Adrenal gland (tissue), 12 donors: ENCODE results near the gene SMCHD1. TPM values are rescaled to one million over a fixed set of nuclear protein-coding genes. Genes with fewer than 3 reads are reported as not detected.

Experiments
- DNase-seq, 7 donors: peaks; one replicate each; pipeline ENCODE4 v3.0.0-alpha.2; 2019 to 2020
- H3K27ac ChIP-seq, 5 donors: fragments of 200-600 bp; sonication (generic) in 4 of 5; 1 replicate in 3 of 5; 2 replicates in 2 of 5; pipeline versions ENCODE4 v1.5.1 to v1.8.0; 2016 to 2020; ENCODE audit warnings: mild to moderate bottlenecking in 1 of 5
- H3K27me3 ChIP-seq: fragments of 200-600 bp; 2 replicates; pipeline ENCODE4 v1.8.0; 2021
- H3K36me3 ChIP-seq, 2 donors: fragments of 200-600 bp; replicated peaks in 1 of 2; 1 replicate in 1 of 2; 2 replicates in 1 of 2; pipeline versions ENCODE4 v1.5.1 to v1.8.0; 2018 to 2022
- H3K4me1 ChIP-seq, 2 donors: fragments of 200-600 bp; replicated peaks in 1 of 2; 1 replicate in 1 of 2; 2 replicates in 1 of 2; pipeline versions ENCODE4 v1.5.1 to v1.8.0; 2018 to 2021
- H3K4me3 ChIP-seq, 4 donors: fragments of 200-600 bp; sonication (generic) in 3 of 4; one replicate each; pipeline ENCODE4 v1.5.1; 2016 to 2018
- H3K9me3 ChIP-seq, 3 donors: fragments of 200-600 bp; sonication (generic) in 1 of 3; replicated peaks in 1 of 3; 1 replicate in 2 of 3; 2 replicates in 1 of 3; pipeline versions ENCODE4 v1.5.1 to v1.8.0; 2016 to 2021
- POLR2A ChIP-seq, 2 donors: fragments of 450-650 bp; IDR thresholded peaks; one replicate each; pipeline ENCODE4 v1.6.1; 2017; ENCODE audit warnings: antibody characterized with exemption in 2 of 2, mild to moderate bottlenecking in 2 of 2, moderate library complexity in 1 of 2
- WGBS, 4 donors: extraction: QIAGEN DNeasy Blood & Tissue Kit in 2 of 4; methylation state at CpG; one replicate each; pipeline versions ENCODE4 v1.1.5 to v1.1.7; 2013 to 2017; 5-methylcytosine and 5-hydroxymethylcytosine counted together
- intact Hi-C, 2 donors: fragments of 100-400 bp; cut with DNase I; formaldehyde crosslinking; loops; one replicate each; pipeline versions ENCODE4 v1.14.1 to v1.15.0; 2022 to 2023
- polyA plus RNA-seq, 3 donors: library from polyadenylated mRNA; stranded (reverse); fragments of 200-250 nt in 2 of 3; fragments of 350-450 nt in 1 of 3; fragmentation: Illumina TruSeq in 1 of 3; extraction: RNeasy Lipid Tissue Mini Kit (QIAGEN cat#74804) in 1 of 3; gene quantifications; one replicate each; pipeline ENCODE4 v1.2.3, GENCODE V29; 2013 to 2014
- total RNA-seq, 9 donors: library from RNA; depleted of rRNA in 4 of 9; stranded (reverse); fragments of >200 nt in 4 of 9; fragments of 120-200 nt in 1 of 9; fragmentation: NEBNext Ultra II Directional in 1 of 9; extraction: Animal tissue kit (Norgen Biotek cat#: 25700) in 1 of 9; gene quantifications; one replicate each; pipeline versions ENCODE4 v1.1.0 to v1.2.4, GENCODE V29; 2013 to 2023
- TF ChIP-seq, protein P1 (sequence below), 6 experiments: fragments of 450-650 bp in 4 of 6; fragments of 200-600 bp in 2 of 6; sonication (generic) in 1 of 6; IDR thresholded peaks; 1 replicate in 5 of 6; 2 replicates in 1 of 6; pipeline versions ENCODE4 v1.5.1 to v1.8.0; 2016 to 2021; ENCODE audit warnings: antibody characterized with exemption in 6 of 6, mild to moderate bottlenecking in 2 of 6, moderate library complexity in 1 of 6
- donor health status: healthy with polysubstance abuse.
- donor health status: Bipolar disorder and iron deficiency.
- donor health status: DM: yes; HTN: yes; CAD: no.
- donor health status: DM: no; HTN: no; CAD: no.
- donor health status: DM: no; HTN: no; CAD: no.
- donor health status: DM: yes; HTN: yes; CAD: no.

Gene SMCHD1
- total and polyA plus RNA-seq, 12 donors = 5.3 to 77.1 (median 21.2) TPM

DNA sequence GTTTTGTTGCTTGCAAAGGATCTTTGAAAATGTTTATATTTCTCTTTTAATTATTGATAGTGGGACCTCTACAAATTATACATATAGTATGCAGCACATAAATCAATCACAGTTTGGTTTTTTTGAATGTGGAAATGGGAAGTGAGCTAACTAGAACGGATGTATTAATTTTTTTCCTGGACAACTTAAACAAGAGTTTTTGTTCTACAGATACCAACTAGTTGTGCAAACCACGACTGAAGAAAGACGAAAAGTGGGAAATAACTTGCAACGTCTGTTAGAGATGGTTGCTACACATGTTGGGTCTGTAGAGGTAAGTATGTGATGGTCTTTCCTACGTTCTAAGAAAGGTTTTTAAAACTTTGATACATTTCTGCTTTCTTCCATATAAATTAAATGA is 45.0 kb upstream of the SMCHD1 start:
- H3K27me3 ChIP-seq = no peaks in the 10 kb centered on the region
- no peak overlapping the region for H3K4me3 ChIP-seq
- no peak for DNase-seq
- no peak overlapping the region for H3K27ac ChIP-seq
- no peak for TF ChIP-seq POLR2A (IDR thresholded peaks at IDR 0.05)
- TF ChIP-seq, protein P1, sequence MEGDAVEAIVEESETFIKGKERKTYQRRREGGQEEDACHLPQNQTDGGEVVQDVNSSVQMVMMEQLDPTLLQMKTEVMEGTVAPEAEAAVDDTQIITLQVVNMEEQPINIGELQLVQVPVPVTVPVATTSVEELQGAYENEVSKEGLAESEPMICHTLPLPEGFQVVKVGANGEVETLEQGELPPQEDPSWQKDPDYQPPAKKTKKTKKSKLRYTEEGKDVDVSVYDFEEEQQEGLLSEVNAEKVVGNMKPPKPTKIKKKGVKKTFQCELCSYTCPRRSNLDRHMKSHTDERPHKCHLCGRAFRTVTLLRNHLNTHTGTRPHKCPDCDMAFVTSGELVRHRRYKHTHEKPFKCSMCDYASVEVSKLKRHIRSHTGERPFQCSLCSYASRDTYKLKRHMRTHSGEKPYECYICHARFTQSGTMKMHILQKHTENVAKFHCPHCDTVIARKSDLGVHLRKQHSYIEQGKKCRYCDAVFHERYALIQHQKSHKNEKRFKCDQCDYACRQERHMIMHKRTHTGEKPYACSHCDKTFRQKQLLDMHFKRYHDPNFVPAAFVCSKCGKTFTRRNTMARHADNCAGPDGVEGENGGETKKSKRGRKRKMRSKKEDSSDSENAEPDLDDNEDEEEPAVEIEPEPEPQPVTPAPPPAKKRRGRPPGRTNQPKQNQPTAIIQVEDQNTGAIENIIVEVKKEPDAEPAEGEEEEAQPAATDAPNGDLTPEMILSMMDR (IDR thresholded peaks at IDR 0.05) = no peak
- peaks cover 0 to under 1% of the 10 kb centered on the region in 2 donors for H3K4me1 ChIP-seq
- intact Hi-C loops = no loop called here
- 82 to 89% (median 84%) methylated on average over 5 of the region's 5 CpGs for WGBS, 4 donors
- no peaks in the 10 kb centered on the region for H3K36me3 ChIP-seq
- peaks cover 0 to 5% (median 0%) of the 10 kb centered on the region in 3 donors for H3K9me3 ChIP-seq

DNA sequence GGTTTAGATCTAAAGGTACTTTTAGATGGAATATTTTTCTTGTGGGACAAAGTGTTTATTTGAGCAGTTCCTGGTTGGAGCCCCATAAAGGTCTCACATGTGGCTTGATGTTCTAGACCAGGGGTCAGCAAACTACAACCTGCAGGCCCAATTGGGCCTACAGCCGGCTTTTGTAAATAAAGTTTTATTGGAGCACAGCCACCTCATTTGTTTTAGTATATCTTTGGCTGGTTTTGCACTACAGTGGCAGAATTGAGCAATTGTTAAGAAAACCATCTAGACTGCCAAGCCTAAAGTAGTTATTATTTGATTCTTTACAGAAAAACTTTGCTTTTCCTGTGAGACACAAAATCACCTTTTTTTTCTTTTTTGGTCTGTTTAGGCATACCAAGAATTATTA is 42.5 kb upstream of the SMCHD1 start:
- intact Hi-C loops = no loop called here
- 82 to 98% (median 91%) methylated on average over 1 of the region's 1 CpG for WGBS, 4 donors

DNA sequence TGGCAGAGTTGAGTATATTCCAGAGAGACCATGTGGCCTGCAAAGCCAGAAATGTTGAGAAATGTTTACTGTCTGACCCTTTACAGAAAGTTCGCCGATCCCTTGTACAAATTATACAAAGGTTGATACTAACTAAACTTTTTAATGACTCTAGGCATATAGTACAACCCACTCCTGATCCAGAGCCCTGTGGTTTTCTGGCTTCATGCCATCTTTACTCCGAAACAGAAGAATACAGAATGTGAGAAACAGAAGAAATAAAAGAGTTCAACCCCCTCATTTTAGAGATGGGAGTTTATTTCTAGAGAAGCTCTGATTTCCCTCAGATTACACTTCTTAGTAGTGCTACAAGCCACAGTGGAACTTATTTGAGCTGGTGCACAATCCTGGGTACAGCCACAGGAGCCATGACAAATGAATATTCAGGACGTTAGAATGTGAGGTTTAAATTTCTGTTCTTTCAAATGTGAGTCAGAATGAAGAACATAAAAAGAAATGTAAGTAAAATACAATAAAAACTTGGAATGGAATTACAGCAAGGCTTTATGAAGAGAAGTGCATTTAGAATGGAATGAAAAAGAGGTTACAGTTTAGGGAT is 38.0 kb upstream of the SMCHD1 start:
- intact Hi-C loops = no loop called here
- no peak overlapping the region for H3K27ac ChIP-seq

More for the DNA sequence above, 42.5 kb upstream of the SMCHD1 start:
- H3K27ac ChIP-seq = no peak overlapping the region
- no peaks in the 10 kb centered on the region for H3K27me3 ChIP-seq
- no peaks in the 10 kb centered on the region for H3K36me3 ChIP-seq
- H3K4me3 ChIP-seq = no peak overlapping the region
- no peak for TF ChIP-seq POLR2A (IDR thresholded peaks at IDR 0.05)
- TF ChIP-seq, protein P1 (IDR thresholded peaks at IDR 0.05) = no peak
- no peaks in the 10 kb centered on the region for H3K9me3 ChIP-seq
- no peaks in the 10 kb centered on the region for H3K4me1 ChIP-seq
- no peak for DNase-seq

DNA sequence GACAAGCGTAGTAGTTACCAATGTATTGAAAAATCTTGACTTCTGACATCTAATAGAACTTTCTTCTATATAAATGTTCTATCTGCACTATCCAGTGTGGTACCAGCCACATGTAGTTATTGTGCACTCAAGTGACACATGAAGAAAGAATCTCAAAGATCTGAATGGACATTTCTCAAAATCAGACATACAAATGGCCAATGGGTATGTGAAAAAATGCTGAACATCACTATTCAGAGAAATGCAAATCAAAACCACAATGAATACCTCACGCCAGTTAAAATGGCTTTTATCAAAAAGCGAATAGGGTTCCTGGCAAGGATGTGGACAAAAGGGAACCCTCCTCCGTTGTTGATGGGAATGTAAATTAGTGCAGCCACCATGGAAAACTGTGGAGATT is 37.5 kb upstream of the SMCHD1 start:
- WGBS, 4 donors = 94 to 97% (median 95%) methylated on average over 4 of the region's 4 CpGs
- DNase-seq = no peak
- intact Hi-C loops = no loop called here
- Histone ChIP-seq H3K4me3 (no peak overlapping the region), H3K27me3 (no peaks in the 10 kb centered on the region), H3K27ac (no peak overlapping the region), H3K9me3 (no peaks in the 10 kb centered on the region), H3K4me1 (no peaks in the 10 kb centered on the region), H3K36me3 (no peaks in the 10 kb centered on the region)
- no peak for TF ChIP-seq POLR2A (IDR thresholded peaks at IDR 0.05)
- TF ChIP-seq, protein P1 (IDR thresholded peaks at IDR 0.05) = no peak

More for the DNA sequence above, 38.0 kb upstream of the SMCHD1 start:
- Histone ChIP-seq H3K9me3 (no peaks in the 10 kb centered on the region), H3K4me1 (no peaks in the 10 kb centered on the region), H3K36me3 (no peaks in the 10 kb centered on the region), H3K27me3 (no peaks in the 10 kb centered on the region), H3K4me3 (no peak overlapping the region)
- no peak for TF ChIP-seq POLR2A (IDR thresholded peaks at IDR 0.05)
- TF ChIP-seq, protein P1 (IDR thresholded peaks at IDR 0.05) = no peak
- WGBS, 4 donors = 75 to 85% (median 79%) methylated on average over 4 of the region's 4 CpGs
- no peak for DNase-seq
